ENCODE results near the gene TMEM38B. TPM values are rescaled to one million over a fixed set of nuclear protein-coding genes. Genes with fewer than 3 reads are reported as not detected.

Gene TMEM38B
- total RNA-seq, 2 experiments from 2014 or later = 17.6 TPM

Other genes starting within 250 kb of the TMEM38B start
- under 1 TPM; 0.79 to 0.86 TPM for gene FSD1L, start 246.5 kb upstream of the TMEM38B start, total RNA-seq
- 1 to 10 TPM; 8.0 to 9.6 TPM for gene FKTN, start 136.4 kb upstream of the TMEM38B start, total RNA-seq
- not detected for gene TAL2, start 32.1 kb upstream of the TMEM38B start, total RNA-seq